ENCODE data around the gene GPATCH8.

Gene GPATCH8

GRCh38 chr17:44362949-44363612 is 140.1 kb downstream of the GPATCH8 start:
- DNase-seq (ENCODE audit: low spot score), result no peak
- no peak overlapping the region for H3K27ac ChIP-seq

GRCh38 chr17:44362459-44362948 is 140.7 kb downstream of the GPATCH8 start:
- H3K27ac ChIP-seq, result no peak overlapping the region
- DNase-seq (ENCODE audit: low spot score), result no peak
- TF ChIP-seq, protein P1, sequence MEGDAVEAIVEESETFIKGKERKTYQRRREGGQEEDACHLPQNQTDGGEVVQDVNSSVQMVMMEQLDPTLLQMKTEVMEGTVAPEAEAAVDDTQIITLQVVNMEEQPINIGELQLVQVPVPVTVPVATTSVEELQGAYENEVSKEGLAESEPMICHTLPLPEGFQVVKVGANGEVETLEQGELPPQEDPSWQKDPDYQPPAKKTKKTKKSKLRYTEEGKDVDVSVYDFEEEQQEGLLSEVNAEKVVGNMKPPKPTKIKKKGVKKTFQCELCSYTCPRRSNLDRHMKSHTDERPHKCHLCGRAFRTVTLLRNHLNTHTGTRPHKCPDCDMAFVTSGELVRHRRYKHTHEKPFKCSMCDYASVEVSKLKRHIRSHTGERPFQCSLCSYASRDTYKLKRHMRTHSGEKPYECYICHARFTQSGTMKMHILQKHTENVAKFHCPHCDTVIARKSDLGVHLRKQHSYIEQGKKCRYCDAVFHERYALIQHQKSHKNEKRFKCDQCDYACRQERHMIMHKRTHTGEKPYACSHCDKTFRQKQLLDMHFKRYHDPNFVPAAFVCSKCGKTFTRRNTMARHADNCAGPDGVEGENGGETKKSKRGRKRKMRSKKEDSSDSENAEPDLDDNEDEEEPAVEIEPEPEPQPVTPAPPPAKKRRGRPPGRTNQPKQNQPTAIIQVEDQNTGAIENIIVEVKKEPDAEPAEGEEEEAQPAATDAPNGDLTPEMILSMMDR (IDR thresholded peaks at IDR 0.05), result no peak
- peak overlapping the region; percentile 73 for H3K4me3 ChIP-seq

More at GRCh38 chr17:44362949-44363612, 140.1 kb downstream of the GPATCH8 start:
- TF ChIP-seq, protein P1 (IDR thresholded peaks at IDR 0.05), result no peak
- peak overlapping the region; percentile 73 for H3K4me3 ChIP-seq

DNA sequence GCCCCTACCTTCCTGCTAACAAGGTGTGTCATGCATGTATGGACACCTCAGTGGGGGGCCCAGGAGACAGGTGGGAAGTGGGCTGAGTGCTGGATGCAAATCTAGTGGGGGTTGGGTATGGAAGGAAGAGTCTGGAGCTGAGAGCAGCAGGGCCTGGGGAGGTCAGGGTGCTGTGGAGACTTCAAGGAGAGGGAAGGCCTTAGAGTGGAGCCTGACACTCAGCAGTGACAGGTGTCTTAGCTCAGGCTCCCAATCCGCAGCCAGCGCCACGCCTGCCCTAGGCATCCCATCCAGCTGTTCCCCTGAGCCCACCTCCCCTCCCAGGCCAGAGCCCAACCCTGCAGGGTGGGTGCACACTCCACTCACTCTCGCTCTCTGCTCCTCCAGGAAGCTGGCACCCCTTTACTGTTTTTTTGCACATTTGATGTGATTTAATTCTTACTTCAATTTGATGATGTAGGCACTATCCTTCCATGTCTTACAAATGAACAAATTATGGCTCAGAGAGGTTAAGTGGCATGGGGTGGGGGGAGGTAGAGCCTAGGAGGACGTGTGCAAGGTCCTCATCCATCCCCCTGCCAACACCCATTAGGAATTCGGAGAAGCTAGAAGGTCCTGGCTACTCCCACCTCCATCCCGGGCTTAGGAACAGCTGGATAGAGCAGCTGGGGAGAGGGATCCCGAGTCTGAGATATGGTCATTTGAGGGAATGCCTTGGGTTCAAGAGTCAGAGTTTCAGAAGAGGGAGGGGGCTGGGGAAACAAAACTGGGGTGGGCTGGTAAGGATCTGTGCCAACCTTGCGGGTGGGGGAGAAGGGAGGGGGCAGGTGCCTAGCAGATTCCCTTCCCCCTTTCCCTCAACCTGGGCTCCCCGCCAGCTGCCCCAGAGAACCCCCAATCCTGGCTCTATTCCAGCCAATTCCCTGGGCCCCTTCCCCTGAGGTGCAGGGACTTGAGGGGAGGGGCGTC is 141.6 kb downstream of the GPATCH8 start:
- TF ChIP-seq, protein P1 (IDR thresholded peaks at IDR 0.05), result no peak
- Histone ChIP-seq H3K27ac (no peak overlapping the region), H3K4me3 (no peak overlapping the region)
- DNase-seq (ENCODE audit: low spot score), result no peak

GRCh38 chr17:44360826-44361225 is 142.4 kb downstream of the GPATCH8 start:
- no peak for DNase-seq (ENCODE audit: low spot score)
- no peak overlapping the region for H3K27ac ChIP-seq
- TF ChIP-seq, protein P1 (IDR thresholded peaks at IDR 0.05), result no peak
- H3K4me3 ChIP-seq, result no peak overlapping the region

GRCh38 chr17:44360144-44360533 is 143.1 kb downstream of the GPATCH8 start:
- Histone ChIP-seq H3K27ac (no peak overlapping the region), H3K4me3 (no peak overlapping the region)
- TF ChIP-seq, protein P1 (IDR thresholded peaks at IDR 0.05), result no peak
- no peak for DNase-seq (ENCODE audit: low spot score)

DNA sequence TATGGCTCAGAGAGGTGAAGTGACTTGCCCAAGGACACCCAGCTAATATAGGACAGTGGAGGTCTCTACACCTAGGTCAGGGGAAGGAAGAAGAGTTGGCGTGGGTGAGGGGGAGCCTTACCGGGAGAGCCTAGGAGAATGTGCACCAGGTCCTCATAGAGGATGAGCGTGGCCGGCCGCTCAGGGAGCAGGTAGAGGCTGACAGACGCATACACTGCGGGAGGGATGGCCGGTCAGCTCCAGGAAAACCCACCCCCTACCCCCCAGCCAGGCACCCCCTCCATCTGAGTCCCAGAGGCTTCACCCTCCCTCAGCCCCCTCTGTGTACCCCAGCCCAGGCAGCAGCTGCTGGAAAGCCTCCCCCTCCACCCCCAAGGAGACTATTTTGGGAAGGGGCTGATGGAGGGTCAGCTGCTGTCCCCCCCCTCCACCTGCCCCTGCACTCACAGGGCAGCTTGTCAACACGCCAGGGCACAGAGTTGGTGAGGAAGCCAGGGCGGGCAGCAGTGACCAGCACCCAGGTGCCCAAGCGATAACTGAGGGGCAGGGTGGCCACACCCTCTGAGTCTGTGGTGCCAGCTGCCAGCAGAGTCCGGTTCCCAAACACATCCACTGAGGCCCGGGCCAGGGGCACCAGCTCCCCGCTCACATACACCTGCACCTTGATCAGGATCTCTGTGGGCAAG is 143.6 kb downstream of the GPATCH8 start:
- no peak overlapping the region for H3K27ac ChIP-seq

More for the DNA sequence above, 143.6 kb downstream of the GPATCH8 start:
- no peak overlapping the region for H3K4me3 ChIP-seq
- TF ChIP-seq, protein P1 (IDR thresholded peaks at IDR 0.05), result no peak
- DNase-seq (ENCODE audit: low spot score), result no peak

Data from coronary artery (tissue), 2 donors.